Measurements from ENCODE around the gene IPO4.

DNA sequence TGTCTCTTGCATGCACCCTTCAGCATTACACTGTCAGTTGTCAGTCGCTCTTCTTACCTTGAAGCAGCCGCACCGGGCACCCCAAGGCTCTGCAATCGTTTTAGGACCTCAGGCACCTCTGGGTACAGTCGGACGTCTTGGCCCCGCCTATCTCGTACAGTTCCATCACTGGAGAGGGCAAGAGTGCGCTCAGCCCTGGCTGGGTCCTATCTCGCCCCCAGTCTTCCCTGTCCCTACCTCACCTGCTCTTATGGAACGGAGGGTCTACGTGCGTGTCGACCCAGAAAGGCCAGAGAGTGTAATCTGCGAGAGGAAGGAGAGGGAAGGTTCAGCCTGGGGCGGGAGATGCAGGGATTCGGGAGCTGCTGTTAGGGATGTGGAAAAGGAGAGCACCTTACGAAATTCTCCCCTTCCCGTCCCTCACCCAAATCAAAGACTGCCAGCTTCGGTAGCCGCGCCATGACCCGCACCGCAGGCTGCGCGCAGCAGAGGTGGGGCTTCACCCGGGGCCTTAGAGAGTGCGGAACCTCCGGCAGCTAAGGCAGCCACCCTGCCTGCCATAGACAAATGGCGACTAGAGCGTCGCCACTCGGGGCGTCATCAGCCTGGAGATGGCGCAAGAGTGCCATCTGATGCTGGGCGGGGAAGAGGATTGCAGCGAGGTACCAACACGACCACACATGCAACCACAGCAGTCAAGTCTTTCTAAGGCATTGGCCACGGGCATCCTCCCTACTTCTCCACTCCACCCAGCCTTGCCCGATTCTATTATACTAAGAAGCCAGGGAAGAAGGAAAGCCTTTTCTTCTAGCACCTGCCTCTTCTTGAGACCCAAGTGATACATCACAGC lies 27.1 kb upstream of the IPO4 start, which contains the start of gene MDP1:
- peak; percentile 41 to 71 (median 56) for TF ChIP-seq CTCF (IDR thresholded peaks at IDR 0.05)
- TF ChIP-seq POLR2A (IDR thresholded peaks at IDR 0.05): peak in 3 of 4 donors; percentile 47 to 77 (median 63)
